Hippocampal formation (tissue), 2 donors: ENCODE results near the gene MFAP3L.
A peak's percentile ranks its signal among the peaks of the same experiment; 100 is the strongest.
"Not testable (repeated sequence)": the region's sequence is repeated elsewhere in the genome, so short reads cannot be mapped to it uniquely, and the experiment has no call there.

Experiments used
- DNase-seq, 2 donors: peaks; one replicate each; lab custom pipeline; 2025; lab: John Stamatoyannopoulos, UW

Gene MFAP3L

DNA sequence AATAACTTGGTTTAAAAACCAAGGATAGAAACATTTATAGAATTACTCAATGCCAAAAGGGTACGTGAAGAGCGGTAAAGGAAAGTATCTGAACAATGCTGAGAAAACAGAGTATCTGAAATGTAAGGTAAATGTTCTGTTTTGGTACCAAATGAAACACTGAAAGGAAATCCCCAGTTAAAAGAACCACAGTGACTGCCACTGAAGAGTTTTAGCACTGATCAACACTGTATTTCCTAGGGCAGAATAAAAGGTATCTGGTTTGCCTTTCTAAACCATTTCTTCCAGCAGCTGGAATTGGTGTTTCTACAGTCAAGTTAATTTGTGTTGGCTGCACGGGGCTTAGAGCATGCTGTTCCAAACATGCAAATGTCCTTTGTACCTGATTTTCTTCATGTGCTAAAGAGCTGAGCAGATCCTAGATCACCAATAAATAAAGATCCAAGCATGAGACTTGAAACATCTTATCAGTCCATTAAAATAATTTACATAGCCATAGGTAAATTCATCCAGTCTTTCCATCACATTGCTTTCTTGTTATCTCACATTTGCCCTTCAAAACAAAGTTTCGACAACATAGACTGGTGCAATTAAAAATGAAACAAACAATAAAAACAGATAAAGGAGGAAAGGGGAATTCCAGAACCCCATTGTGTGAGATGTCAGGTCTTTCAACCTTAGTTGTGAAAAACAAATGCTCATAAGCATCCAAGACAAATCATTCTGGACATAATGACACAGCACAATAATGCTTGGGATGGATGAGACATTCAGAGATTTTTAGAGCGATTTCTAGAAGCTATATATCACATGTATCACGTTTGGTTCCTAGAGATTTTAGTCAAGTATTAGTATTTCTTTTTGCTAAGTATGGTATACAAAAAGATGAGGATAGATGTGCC, 38.6 kb downstream of the MFAP3L start:
- DNase-seq, result no peak

DNA sequence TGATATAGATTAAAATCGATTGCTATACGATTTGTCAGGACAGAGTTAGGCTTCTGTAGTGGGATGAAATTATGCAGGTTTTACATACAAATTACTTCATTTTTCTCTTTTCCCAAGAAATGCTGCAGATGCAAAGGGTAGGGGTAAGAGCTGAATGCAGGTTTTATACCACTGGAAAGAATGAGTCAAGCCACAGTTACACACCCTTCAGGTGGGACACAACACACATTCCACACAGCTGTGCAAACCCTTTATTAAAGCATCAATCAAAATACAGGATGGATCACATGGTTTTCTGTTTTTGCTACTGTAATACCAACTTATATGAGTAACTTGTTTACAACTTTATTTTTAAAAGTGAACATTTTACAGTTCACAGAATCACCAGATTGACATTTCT, 39.8 kb downstream of the MFAP3L start:
- no peak for DNase-seq

- no peak for DNase-seq
Observed at GRCh38 chr4:169985881-169986280, 40.3 kb downstream of the MFAP3L start.

DNA sequence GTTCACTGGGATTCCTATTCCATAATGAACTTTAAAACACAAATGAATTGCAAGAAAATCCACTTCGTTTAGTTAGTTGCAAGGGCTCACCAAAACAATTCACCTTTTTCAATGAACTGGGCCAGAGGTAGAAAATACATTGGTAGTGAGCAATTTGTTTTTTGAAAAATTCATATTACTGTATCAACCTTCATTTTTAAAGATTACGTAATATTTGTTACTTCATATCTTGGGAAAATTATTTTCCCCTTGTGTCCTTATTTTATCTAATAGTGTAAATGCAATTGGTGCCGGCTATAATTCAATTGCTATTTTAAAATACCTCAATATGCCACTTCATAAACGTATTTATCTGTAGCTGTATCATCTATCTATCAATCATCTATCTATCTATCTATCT, 41.5 kb downstream of the MFAP3L start:
- DNase-seq, result no peak

DNA sequence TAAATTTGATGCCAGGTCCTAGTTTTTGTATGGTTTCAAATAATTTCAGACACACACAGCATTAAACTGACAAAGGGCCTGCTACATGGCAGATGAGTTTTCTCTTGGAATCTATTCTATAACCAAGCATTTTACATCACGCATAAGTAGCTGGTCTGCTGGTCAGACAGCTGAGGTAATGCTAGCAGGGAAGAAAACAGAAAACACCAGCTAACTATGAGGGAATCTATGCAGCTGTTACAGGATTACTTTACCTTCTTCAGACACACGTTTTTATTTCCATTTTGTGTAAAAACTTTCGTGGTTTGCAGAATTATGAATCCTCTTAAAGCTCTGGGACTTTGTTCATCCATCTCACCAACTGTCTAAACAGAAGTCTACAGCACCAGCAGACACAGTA, 42.0 kb downstream of the MFAP3L start:
- no peak for DNase-seq

GRCh38 chr4:169976951-169977350, 49.2 kb downstream of the MFAP3L start:
- no peak for DNase-seq

DNA sequence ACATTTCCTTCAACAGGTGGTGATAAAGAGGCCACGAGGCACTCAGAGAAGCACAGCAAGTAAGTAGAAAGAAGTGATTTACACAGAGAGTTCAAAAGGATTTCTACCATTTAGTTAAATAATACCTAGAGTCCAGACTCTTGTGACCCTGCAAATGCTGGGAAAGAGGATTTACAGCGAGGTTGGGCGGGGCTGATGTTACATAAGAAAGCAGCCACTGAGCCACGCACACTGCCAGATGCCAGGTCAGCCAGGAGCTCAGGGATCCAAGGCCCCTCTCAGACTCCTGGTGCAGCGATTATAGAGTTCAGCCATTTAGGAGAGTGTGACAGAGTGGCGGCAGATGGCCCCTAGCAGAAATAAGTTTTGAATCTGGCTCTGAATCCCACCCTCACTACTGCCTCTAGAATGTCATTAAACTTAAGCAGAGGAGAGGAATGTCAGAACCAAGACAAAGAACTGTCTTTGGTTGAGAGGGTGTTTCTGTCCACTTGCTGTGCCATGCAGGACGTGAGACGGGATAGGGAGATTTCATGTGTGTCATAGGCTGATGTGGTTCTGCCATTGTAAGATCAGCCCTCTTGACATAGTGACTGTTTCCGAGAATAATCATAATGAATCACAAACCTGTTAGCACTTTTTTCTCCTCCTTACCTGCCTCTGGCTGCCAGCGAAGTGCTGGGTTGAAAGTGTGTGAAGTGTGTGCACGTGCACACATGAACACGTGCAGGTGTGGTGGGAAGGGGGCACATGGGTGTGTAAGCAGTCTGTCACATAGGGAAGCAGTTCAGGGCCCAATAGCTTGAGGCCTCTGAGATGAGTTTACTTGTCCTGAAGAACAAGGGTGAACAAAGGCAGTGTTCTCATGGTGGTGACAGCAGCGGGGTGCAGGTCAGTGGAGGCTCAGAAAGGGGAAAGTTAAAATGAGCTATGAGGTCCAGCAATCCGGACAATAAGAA, 50.1 kb downstream of the MFAP3L start:
- DNase-seq, result no peak

DNA sequence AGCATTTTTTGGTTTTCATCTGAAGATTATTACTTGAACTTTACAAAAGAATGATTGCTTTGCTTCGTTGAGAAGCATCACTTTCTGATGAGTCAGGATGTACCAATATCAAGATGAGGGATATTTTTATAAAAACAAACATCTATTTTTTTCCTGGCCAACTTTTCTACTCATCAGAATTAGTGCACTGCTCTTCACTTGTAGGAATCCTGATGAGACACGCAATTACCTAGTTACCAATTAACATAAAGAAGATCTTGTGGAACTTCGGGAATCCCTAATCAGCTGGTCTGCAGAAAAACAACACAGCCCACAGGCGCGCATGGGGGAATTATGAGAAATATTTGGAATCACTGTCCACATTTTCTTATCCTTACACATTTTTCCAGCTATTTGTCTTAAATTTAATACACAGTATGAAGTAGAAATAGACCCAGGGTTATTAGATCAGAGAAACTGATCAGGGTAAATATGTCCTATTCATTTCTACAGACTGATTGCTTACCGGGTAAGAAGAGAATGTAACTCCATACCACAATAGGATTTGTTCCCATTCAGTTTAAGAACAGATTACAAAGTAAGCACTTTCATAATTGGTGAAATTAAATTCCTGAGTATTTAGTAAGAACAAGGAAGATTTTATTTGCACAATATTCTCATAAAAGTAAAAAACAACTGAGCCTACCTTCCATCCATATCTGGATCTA, 50.9 kb downstream of the MFAP3L start:
- DNase-seq, result no peak

DNA sequence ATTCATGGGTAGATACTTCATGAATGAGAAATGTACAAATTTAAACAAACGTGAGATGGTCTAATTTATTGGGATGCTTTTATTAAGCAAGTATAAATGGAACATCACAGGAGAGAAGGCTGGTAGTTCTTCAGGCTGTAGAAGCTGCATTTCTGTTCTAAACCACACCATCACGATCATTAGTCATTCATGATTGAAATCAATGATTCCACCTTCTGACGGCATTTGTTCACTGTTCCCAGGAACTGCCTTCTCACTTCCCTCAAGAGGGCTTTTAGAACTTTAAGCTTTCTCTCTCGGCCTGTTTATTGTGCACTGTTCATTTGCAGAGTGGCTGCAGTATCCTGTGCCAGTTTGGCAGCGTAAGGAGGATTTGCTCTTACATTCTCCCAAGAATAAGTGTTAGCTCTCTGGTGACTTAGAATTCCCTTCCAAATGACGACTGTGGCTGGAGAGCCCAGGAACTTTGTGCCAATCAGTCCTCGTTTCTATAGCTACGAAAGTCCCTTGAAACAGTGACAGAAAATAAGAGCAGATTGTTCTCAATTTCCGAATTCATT, 54.7 kb downstream of the MFAP3L start:
- DNase-seq, result peak in 1 of 2 donors; percentile 73

DNA sequence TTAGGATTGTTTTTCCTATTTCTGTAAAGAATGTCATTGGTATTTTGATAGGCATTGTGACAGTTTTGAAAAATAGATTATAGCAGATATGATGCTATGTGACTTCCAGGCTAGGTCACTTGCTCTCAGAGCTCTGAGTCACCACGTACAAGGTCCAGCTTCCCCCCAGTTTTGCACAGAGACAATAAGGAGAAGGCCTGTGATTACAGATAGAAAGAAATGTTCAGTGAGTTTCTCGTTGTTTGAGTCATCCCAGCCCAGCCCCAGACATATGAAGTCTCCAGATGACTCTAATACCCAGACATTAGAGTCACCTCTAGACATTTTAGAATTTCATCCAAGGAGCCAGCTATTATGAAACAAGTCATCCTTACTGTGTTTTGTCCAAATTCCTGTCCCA, 57.2 kb downstream of the MFAP3L start:
- DNase-seq, result no peak

DNA sequence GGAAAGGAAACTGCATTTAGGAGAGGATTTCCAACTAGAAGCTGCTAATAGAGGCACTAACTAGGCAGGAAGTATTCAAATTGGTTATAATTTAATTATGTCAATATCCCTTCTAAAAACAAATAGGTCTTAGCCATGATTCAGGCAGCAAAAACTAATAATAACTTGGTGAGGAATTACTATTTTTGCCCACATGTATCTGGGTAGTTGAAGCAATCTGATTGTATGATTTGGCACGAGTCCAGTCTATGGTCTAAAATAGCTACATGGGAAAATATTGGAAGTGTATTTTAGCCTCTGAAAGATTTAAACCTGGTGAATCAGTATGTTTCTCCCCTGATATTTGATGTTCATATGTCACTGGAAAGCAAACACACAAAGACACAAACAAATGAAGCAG, 62.2 kb downstream of the MFAP3L start:
- no peak for DNase-seq

DNA sequence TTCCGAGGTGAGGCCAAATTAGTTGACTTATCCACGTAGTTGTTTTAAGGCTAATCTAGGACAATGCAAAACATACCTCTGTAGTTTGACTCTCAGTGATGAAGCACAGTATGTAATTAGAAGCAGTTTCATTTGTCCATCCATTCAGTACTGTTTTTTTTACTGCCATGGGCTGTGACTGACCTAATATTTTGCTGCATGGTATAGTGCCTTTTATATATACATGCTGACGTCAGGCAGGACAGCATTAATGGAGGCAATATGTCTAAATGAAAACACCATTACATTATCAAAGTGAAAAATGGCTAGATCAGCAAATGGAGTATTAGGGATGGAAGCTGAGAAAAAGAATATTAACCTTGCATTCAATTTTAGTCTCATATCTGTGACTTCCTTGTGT, 66.9 kb downstream of the MFAP3L start:
- no peak for DNase-seq

DNA sequence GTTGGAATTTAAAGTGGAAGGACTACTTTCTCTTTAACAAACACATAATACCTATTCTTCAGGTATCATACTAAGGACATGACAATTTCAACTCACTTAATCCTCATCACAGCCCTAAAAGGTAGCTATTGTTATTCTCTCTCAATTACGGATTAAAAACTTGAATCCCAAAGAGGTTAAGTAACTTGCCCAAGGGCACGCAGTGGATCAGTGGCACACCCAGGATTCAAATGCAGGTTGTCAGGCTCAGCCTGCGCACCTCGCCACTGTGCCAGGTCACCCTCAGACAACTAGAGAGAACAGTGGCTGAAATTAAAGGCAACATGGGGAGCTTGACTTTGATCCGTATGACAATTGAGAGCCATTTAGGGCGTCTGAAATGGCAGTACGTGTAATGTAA, 67.6 kb downstream of the MFAP3L start:
- DNase-seq, result no peak

GRCh38 chr4:169957785-169958184, 68.4 kb downstream of the MFAP3L start:
- DNase-seq, result no peak

- DNase-seq, result no peak
Observed at GRCh38 chr4:169956091-169956843, 69.9 kb downstream of the MFAP3L start.

DNA sequence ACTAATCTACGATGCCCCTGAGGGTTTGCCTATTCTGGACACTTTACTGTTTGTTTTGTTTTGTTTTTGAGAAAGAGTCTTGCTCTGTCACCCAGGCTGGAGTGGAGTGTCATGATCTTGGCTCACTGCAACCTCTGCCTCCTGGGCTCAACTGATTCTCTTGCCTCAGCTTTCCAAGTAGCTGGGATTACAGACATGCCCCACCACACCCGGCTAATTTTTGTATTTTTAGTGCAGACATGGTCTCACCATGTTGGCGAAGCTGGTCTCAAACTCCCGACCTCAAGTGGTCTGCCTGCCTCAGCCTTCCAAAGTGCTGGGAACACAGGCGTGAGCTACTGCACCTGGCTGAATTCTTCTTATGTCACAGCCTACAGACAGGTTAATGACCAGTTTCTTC, 70.7 kb downstream of the MFAP3L start:
- DNase-seq, result no peak

GRCh38 chr4:169952236-169953002, 73.8 kb downstream of the MFAP3L start:
- no peak for DNase-seq

- DNase-seq, result no peak
Observed at GRCh38 chr4:169948271-169948670, 77.9 kb downstream of the MFAP3L start.

- DNase-seq, result no peak
Observed at GRCh38 chr4:169945636-169946035, 80.6 kb downstream of the MFAP3L start.

- DNase-seq, result not testable (repeated sequence)
Observed at GRCh38 chr4:169943601-169944000, 82.6 kb downstream of the MFAP3L start.
